Measurements from ENCODE around the gene ALG10.

GRCh38 chr12:33988197-33988805 lies 34.0 kb upstream of the ALG10 start:
- no peak for TF ChIP-seq CTCF (conservative IDR thresholded peaks at IDR 0.05; ENCODE audit: low read length)
- no peak for TF ChIP-seq EZH2phosphoT487 (IDR thresholded peaks at IDR 0.05; ENCODE audit: borderline replicate concordance)

Measured in Loucy (cell line).